Mesenteric fat pad (tissue), 1 donor: ENCODE results near the gene FNBP1. TPM values are rescaled to one million over a fixed set of nuclear protein-coding genes. Genes with fewer than 3 reads are reported as not detected.
"Not testable (repeated sequence)": the region's sequence is repeated elsewhere in the genome, so short reads cannot be mapped to it uniquely, and the experiment has no call there.

Experiments used
- DNase-seq: peaks from one replicate; pipeline ENCODE4 v3.0.0-alpha.2; 2020; ENCODE audit warnings: low spot score
- total RNA-seq: library from RNA; stranded (reverse); fragmentation: NEBNext Ultra II Directional; extraction: Animal tissue kit (Norgen Biotek cat#: 25700); gene quantifications from one replicate; pipeline ENCODE4 v1.2.1, GENCODE V29; 2021
- donor health status: DM: yes; HTN: yes; CAD: no.

FNBP1 gene
- total RNA-seq, 1 donor from 2014 or later = 39.5 TPM

DNA sequence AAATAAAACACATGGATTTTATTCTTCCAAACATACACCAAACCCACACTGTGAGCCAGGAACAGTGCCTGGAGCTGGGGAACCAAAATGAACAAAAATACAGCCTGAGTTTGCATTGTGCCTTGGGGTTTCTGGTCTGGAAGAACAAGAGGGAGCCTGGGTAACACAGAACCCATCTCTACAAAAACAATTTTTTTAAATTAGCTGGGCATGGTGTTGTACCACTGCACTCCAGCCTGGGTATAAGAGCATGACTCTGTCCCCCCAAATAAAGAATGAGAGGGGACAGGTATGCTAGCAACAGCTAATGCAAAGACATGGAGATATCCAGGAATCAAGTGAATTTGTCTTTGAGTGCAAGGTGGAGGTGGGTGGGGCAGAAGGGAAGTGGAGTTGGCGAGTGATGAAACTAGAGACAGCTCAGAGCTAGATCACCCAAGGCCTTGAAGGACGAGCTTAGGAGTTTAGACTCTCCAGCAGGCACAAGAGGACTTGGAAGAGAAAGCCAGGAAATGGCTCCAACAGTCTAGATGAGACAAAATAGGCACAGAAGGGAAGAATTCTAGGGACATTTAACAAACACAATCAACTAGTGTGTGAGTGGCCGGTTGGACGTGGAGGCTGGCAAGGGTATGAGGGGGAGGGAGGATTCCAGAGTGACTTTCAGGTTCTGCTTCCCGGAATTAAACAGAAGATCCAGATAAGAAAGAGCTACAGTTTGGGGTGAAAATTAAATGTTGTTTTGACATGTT, 47.4 kb downstream of the FNBP1 start:
- DNase-seq = no peak

DNA sequence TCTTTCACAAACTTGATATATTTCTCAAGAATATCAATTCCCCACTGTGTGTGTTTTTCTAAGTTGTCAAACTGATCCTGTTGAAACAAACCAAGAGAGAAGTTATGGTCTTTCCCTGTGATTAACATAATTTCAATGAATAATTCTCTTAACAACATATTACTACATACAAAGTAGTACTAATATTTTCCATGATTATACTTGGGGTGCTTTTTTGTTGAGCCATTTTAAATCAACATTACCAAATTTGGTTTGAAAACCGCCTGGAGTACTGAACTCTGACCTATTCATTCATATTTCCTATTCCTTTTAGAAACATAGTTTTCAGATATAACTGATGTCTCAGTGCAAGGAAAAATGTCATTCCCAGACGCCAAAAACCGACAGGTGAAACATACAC, 48.1 kb downstream of the FNBP1 start:
- no peak for DNase-seq

DNA sequence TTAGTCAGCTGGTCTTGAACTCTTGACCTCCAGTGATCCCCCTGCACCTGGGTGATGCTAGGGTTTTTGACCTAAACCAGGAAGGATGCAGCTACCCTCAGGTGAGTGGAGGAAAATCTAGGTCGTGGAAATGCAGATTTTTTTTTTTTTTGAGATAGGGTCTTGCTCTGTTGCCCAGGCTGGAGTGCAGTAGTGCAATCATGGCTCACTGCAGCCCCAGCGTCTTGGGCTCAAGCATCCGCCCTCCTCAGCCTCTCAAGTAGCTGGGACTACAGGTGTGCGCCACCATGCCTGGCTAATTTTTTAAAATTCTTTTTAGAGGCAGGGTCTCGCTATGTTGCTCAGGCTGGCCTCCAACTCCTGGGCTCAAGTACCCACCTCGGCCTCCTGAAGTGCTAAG, 51.9 kb downstream of the FNBP1 start:
- DNase-seq = not testable (repeated sequence)

DNA sequence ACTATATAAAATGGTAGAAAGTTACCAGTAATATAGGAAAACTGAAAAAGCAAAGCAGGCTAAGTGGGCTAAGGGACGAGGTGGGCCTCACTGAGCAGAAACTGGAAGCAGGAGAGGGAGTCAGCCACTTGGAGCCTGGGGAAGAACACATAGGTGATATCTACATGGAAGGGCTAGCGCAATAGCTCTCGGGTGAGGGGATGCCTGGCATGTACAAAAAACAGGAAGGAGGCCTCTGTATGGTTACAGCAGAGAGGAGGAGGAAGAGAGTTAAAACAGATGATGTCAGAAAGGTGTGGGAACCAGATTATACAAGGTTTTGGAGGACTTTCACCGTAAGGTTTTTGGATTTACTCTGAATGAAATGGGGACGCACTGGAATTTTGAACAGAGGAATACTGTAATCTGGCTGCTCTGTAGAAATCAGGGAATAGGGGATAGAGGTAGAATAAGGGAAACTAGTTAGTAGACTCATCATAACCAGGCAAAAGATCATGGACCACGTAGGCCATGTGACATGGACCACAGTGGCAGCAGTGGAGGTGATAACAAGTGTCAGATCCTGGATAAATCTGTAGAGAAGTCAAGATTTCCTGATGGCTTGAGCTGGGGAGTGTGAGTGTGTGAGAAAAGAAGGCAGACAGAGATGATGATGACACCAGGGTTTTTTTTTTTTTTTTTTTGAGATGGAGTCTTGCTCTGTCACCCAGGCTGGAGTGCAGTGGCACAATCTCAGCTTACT, 52.5 kb downstream of the FNBP1 start:
- DNase-seq = no peak

DNA sequence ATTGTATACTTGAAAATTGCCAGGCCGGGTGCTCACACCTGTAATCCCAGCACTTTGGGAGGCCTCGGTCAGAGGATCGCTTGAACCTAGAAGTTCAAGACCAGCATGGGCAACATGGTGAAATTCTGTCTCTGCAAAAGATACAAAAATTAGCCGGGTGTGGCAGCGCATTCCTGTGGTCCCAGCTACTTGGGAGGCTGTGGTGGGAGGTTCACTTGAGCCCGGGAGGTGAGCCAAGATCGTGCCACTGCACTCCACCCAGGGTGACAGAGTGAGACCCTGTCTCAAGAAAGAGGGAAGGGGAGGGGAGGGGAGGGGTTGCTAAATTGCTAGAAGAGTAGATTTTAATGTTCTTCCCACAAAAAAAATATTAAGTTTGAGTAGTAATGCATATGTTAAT, 53.2 kb downstream of the FNBP1 start:
- no peak for DNase-seq

DNA sequence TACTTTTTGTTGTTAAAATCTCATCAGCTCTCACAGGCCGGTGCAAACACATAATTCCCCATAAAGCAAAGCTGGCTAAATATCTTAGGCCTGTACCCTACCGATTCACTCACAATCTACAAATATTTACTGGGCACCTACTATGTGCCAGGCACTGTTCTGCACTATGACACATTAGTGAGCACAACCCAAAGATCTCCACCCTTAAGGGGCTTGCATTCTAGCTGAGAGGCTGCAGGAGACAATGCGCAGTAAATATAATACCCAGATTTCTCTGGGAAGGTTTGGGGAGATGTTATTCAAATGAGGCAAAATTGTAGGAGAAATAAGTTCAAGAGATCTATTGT, 53.7 kb downstream of the FNBP1 start:
- no peak for DNase-seq

DNA sequence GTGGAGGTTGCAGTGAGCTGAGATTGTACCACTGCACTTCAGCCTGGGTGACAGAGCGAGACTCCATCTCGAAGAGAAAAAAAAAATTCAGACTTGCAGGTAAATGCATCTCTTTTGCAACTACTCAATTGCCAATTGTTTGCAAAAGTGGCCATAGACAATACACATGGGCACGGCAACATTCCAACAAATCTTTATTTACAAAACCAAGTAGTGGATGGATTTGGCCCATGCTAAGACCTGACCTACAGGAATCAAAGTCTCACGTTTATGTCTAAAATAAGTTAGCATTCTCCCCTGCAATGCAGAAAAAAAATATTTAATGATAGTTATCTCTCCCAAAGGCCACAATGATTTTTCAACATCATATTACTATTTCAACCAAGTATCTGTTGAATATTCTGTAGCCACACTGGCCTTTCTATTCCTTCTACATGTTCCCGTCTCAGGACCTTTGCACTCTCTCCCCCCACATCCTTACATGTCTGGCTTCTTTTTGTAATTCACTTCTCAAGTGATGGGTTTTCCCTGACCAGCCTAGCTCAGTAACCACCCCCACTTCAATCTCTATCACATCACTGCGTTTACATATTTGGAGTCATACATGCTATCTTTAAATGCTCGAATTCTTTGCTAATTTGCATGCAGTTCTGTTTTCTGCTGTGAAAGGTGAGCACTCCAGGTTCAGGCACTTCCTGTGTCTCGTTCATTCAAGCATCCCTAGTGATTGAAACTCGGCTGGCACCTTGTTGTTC, 54.2 kb downstream of the FNBP1 start:
- no peak for DNase-seq

DNA sequence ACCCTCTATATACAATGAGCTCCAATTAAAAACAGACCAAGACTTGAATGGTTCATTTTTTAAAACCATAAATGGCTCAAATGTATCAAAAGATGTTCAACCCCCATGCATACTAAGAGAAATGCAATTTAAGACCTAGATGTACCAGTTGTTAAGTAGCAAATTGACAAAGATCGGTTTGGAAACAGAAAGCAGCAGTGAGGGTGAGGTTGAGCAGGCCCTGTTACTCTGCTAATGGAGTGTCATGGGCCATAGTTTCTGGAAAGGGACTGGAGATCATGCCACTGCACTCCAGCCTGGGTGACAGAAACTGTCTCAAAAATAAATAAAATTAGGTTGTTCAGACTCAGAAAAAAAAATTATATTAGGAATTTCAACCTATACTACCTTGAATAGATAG, 55.0 kb downstream of the FNBP1 start:
- DNase-seq = no peak

DNA sequence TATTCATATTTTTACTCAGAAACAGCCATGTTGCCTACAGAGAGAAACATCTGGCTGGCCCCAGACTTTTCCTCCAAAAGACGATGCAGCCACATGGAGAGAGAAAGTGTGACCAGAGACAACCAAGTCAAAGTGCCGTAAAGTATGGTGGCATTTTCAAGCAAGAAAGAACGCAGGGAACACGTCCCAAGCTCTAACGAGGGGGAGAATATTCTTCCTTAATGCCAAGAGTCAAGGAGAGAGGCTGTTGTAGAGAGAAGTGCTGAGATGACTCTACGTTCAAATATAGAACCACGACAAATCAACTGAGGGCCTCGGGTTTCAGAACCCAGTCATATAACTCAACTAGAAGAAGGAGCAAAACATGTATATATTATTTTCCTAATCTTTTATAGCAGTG, 55.9 kb downstream of the FNBP1 start:
- no peak for DNase-seq

DNA sequence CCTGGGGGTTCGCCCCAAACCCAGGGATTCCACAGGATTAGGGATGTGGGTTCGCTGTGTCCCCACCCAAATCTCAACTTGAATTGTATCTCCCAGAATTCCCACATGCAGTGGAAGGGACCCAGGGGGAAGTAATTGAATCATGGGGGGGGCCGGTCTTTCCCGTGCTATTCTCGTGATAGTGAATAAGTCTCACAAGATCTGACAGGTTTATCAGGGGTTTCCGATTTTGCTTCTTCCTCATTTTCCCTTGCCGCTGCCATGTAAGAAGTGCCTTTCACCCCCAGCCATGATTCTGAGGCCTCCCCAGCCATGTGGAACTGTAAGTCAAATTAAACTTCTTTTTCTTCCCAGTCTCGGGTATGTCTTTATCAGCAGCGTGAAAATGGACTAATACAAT, 58.4 kb downstream of the FNBP1 start:
- not testable (repeated sequence) for DNase-seq

DNA sequence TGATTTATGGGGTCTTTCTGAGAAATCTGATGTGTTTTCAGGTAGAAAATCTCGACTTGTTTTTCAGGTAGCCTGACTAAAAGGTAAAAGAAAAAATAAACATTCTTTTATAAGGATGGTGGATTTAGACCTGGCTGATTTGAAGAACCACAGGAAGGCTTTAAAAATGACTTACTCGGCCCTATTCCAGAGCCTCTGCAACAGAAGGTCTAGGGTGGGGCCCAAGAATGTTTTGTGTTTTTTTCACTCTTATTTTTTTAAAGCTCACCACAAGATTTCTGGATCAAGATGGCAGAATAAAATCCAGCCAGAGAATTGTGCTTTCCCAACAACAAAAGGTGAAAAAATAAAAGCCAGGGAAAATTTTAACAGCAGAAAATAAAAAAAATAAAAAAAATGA, 59.1 kb downstream of the FNBP1 start:
- DNase-seq = no peak

DNA sequence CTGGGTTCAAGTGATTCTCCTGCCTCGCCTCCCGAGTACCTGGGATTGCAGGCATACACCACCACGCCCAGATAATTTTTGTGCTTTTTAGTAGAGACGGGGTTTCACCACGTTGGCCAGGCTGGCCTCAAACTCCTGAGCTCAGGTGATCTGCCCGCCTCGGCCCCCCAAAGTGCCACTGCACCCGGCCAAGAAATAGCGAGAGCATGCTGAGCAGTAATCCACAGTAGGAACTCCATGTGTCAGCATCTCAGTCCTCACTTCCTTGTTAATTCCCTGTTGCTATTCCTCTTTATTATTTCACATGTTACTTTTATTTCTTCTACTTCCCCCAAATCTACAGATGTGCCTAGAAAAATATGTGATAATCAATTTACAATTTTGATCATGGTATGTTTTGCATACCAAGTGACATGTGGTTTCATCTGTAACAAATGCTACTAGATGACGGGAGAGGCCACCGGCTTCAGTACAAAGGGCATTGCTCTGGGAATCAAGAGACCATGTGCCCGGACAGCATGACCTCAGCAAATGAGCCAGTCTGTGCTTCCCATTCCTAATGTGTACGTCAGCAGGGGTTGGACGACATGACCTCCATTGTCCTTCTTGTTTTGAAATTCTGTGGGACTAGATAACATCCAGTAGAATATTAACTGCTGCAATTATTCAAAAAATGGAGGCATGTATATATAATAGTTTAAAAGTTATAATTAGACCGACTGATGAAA, 61.6 kb downstream of the FNBP1 start:
- no peak for DNase-seq

DNA sequence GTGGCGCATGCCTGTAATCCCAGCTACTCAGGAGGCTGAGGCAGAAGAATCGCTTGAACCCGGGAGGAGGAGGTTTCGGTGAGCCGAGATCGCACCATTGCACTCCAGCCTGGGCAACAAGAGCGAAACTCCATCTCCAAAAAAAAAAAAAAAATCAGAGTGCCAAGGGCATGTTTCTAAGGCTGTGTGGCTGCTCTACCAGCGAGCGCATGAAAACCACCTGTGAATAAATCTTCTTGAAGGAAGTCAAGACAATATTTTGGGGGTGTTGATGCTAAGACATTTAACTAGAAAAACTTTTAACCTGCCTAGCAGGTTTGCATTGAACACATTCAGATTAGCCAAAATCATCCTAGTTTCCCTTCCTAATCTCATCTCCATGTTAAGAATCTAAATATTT, 62.8 kb downstream of the FNBP1 start:
- DNase-seq = not testable (repeated sequence)

DNA sequence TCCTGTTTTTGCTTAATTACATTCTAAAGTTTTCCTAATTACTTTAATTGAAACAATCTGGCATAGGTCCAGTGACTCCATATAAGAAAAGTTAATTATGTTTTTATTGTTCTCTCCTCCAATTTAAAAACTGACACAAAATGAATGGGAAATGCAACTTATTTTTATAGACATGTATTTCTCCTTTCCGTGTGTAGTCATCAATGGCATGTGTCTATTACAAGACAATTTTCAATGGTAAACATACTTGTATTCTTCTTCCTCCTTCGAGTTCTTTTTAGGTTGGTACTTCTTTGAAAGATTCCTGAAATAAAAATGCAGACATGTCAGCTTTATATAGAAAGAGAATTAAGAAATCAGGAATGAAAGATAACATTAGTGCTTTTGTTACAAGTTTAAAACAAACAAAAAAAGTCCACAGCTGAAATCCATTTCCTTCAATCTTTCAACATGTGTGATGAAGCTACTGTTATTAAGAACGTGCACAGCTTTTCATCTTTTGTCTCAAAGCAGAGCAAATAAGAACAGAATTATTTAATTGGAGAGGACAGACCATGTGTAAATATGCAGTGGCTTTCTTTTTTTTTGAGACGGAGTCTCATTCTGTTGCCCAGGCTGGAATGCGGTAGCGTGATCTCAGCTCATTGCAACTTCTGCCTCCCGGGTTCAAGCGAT, 63.8 kb downstream of the FNBP1 start:
- no peak for DNase-seq

DNA sequence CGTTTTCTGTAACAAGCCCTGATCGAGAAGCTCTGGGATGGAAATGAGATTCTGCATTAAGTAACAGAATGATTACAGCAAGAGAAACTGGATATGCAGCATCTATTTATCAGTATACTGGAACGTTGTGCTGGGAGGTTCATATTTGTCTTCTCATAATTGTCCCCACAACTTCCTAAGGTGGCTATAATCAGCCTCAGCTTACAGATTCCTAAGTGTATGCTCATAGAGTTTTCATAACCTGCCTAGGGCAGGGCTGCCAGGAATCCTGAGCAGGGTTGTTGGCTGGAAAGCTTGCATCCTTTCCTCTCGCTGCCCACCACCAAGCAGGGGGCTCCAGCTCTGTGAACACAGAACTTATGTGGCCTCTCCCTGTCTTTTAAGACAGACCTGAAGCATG, 70.2 kb downstream of the FNBP1 start:
- no peak for DNase-seq

DNA sequence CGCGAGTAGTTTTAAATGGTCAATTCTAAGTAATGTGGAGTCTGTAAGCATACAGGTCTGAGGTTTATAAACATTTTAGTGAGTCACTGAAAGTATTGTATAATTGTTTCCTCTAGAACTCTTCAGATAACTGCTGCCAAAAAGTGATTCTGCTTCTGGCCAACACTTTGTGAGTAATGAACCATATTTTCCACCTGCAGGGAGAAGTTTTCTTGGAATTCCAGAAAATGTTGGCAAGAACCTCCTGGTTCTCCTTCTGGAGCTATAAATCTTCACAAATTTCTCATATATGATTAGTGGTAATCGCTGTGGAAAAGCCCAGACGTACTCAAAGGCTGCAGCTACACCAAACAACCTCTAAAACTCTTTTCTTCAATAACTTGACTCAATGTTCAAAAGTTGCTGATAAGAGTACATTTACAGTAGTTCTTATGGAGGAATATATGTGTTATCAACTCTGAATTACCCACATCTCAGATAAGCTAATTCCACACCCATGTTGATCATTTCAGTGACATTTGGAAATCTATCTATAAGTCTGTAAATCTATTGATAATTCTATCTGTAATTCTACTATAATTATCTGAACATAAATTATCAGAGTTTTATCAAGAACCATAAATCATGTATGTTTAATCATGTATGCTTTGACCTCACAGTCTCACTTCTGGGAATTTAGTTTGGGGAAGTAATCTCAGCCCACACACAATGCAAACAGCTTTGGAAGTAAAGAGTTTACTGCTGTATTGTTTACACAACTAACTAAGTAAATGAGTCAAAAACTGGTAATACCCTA, 74.1 kb downstream of the FNBP1 start:
- no peak for DNase-seq

DNA sequence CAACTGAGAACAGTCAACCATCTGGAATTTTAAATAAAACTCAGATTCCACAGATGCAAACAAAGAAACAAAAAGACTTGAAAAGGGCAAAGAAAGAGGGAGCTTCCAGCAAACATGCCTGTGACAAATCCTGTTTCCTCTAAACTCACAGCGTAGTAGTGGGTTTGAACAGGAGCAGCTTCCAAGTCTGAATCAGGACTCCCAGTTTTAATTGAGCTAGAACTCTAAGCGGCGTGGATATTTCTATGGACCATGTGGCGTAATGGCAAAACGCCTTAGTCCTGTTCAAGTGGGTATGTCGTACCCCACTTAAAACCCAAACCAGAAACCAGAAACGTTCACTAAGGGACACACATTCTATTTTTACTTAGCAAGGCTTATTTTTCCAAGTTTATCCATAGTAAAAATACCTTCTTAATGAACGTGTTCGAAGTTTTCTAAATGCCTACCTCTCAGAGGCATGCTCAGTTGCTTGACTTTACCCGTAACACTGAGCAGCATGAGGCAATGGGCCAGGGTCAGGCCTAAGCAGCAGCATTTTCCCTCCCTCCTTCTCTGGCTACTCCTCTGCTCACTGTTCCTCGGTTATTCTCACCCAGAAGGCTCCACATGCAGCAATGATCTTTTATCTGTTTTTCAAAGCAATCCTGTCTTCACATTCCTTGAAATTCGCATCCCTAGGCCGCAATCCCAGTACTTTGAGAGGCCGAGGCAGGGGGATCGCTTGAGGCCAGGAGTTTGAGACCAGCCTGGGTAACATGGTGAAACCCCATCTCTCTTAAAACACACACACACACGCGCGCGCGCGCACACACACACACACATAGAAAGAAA, 77.9 kb downstream of the FNBP1 start:
- no peak for DNase-seq

DNA sequence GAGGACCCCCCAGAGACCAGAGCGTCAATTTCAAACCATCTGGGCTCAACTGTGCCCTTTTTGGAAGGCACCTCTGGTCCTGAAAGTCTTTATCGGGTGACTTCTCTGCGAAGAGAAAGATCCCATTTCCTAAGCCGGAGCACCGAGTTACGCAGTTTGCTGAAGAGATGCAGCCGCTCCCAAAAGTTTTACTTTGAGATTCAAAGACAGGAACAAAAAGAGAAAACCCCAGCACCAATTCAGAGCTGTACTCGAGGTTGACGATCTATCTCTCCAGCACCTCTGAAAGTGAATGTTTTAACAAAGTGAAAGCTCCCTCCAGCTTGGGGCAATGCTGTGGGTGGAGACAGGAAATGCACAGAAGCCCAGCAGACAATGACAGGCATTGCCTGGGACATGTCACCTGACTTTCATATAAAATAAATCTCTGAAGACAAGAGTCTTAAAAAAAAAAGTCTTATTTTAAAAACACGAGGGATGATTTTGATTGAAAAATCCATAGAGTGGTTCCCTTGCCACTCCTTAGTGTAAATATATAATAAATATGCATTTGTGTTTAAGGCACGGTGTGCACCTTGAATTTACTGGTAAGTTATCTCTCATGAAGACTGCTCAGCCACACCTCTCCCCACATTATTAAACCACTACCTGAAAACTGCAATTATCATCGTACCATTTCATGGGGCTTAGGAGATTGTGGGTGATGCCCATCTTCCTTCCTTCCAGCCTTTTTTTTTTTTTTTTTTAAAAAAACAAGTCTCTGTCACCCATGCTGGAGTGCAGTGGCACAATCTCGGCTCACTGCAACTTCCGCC, 79.9 kb downstream of the FNBP1 start:
- no peak for DNase-seq
